Central memory CD4-positive, alpha-beta T cell (primary cell): ENCODE measurements around the gene CADPS.

ENCODE experiments used
- DNase-seq: peaks from one replicate; pipeline ENCODE4 v3.0.0; 2022

CADPS gene

DNA sequence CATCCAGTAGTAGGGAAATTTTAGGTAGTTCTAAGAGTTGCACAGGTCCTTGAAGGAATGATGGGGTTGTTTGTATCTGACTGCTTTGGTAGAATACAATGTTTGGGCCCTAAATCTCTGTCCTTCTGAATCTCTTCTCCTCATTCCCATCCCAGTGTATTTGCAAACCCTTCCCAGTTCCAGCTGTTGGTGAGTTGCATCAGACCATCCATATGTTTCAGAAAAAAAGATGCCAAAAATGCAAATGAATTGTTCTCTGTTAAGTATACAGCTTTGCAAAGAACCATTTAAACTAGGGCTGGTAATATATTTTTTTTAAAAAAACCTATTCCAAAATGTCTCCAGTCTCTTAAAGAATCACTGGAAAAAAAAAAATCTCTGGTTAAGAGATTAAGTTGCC lies 251.0 kb downstream of the CADPS start:
- DNase-seq = no peak

DNA sequence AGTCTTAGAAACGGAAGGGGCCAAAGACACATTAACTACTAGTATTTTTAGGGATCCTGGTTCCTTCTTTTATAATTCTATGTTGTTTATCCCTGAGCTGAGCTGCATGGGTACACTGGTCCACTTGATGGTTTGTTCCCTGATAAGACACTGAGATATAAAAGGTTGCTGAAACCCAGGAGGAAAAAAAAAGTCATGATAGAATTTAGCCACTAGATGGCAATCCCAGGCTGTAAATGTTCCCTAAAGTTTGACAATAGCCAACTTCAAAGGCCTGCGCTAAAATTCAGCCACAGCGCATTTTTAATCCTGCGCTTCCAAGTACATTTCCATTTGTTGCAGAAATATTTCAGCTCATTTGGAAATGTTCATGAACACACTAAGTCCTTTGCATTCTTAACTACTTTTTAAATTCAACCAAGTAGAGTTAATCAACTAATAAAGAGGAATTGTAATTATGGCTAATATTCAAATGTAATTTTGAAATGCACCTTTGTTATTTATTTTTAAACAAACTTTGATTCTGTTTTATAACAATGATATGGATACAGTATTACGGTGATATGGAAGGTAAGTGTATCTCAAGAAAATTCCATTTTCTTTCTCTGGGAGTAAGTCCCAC lies 252.6 kb downstream of the CADPS start:
- DNase-seq = no peak

DNA sequence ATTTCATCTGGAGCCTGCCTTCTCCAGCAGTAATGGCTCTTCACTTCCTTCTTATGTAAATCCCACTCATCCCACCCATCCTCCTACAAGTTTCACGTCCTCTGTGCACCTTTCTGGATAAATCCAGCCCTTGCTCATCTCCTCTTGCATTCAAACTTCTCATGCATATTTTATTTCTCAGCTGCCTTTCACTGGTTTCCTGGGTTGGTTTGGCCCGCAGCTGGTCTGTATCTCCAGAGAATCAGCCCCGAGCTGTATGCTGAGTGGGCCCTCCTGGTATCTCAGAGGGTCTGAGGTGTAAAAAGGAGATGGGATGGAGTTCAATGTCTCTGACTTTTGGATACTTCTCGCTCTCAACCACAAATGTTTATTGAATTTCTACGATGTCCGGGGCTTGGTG lies 253.3 kb downstream of the CADPS start:
- DNase-seq = no peak

DNA sequence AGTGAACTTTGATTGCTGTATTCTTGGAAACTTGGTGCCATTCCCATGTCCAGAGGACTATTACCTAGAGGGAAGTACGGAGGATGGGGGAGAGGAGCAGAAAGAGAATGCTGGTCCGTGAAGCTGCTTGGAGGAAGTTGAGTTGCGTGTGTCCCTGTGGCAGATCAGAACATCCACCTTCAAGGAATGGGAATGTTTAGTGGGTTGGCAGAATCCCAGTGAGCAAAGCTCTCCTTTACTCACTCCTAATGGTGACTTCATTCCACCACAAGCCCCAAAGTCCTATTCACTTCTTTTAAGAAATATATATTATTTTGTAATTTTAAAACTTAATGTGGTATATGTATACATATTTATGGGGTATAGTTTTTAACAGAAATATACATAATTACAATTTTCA lies 254.0 kb downstream of the CADPS start:
- DNase-seq = no peak

DNA sequence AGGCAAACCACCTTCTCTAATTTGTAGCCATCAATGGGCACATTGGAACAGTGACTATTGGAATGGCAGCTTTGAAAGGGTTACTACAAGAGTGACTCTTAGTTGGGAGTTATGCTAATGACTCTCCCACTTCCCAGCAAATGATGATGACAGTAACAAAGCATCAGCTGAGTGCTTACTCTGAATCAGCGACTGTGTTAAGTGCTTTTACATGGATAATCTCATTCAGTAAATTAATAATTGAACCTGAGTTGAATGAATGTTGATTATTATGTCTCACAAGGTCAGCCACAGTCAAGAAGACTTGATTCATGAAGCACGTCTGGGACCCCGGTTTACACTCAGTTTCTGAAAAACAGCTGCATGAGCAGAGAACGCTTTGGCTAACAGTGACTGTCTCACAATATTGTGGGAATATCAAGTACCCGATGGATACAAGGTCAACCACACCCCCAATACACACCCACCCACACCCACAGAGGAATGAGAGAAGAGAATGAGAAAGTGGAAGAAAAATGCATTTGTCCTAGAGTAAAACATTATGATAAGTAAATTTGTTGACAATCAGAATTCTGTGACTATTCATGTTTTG lies 259.9 kb downstream of the CADPS start:
- no peak for DNase-seq

DNA sequence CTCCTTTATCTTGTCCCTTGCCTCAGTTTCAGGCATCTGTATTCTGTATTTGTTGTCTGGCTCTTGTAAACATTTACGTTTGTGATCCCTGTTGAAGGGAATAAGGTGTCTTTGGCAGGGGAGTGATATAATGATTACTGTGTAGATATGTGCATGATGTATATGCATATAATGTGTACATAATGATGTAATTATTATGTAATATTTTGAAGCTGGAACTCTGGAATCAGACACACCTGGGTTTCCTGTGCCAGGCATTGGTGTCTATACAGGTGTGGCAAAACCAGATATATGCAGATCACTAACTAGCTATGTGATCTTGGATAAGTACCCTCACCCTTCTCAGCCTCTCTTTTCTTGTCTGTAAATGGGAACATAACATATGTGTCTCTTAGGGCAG lies 260.7 kb downstream of the CADPS start:
- DNase-seq = no peak

DNA sequence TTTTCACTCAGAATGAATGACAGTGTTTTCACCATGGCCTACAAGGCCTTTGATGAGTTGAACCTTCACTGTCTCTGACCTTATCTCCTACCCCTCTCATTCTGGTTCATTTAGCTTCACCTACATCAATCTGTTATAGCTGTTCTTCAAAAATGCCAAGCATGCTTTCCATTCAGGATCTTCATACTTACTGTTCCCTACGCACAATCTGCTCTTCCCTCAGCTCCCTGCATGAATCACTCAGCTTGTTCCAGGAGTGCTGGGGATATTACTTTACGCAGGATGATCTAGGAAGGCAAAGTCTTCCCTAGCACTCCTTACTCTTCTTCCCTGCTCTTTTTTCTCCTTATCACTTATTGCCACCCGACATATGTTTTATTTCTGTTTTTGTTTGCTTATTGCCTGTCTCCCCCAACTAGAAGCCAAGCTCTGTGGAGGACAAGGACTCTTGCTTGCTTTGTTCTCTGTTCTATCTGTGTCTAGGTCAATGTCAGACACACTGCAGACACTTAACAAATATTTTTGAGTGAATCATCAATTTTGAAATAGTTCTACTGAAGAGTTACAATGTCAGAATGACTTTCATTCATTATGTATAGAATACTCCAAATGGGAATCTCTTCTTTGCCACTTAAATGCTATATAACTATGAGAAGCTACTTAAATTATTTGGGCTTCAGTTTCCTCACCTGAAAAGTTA lies 263.5 kb downstream of the CADPS start:
- no peak for DNase-seq

DNA sequence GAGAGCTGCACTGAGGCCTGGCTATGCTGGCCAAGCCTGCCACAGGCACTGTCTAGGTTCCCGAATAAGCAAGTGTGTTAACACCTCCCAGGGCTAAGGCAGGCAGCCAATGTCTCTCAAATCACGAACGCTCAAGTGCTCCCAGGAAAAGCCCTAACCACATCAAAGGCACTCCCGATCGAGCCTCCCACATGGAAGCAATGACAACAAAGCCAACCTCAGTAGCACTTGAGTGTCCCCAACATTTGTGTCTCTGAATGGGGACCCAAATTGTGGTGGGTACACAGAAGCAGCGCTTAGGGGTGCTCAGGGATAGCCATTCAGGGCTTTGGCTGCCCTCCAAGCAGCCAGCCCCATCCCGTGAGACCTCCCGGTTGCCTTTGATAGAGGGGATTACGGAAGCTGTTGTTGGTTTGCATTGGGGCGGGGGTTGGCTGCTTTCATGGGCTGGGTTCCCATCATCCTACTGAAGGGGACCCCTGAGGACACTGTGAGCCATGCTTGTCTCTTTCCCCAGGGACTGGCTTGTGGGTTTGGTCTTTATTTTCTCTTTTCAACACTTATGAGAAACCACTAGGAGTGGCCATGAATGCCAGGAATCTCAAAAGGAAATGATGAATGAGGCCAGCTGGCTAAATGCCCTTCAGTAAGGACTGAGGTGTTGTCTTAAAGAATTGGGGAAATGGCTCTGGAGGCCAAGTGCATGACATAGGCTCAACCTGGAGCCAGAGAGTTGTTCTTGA lies 267.8 kb downstream of the CADPS start:
- DNase-seq = no peak

DNA sequence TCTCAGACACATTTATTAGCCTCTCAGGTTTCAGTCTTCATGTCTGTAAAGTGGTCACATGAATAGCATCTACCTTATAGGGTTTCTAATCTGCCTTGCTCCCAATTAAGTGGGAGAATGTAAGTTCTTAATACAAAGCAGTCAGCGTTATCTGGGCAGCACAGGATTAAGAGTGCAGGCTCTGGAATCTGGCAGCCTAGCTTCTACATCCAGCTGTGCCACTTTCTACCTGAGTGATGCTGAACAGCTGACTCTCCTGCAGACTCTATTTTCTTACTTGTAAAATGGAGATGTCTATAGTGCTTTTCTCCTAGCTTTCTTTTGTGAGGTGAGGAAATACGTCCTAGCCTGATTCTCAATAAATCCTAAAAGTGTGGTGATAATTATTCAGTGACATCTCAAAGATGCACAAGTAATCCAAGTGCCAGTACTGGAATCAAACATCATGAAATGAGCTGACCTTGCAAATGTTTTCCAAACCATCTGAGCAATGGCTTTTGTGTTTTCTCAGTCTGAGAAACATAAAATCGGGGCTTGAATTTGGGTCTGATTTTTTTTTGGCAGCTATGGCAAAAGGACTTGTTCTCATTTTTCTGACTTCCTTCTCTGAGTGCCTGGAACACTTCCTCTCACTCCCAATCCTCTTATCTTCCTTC lies 269.7 kb downstream of the CADPS start:
- DNase-seq = no peak

DNA sequence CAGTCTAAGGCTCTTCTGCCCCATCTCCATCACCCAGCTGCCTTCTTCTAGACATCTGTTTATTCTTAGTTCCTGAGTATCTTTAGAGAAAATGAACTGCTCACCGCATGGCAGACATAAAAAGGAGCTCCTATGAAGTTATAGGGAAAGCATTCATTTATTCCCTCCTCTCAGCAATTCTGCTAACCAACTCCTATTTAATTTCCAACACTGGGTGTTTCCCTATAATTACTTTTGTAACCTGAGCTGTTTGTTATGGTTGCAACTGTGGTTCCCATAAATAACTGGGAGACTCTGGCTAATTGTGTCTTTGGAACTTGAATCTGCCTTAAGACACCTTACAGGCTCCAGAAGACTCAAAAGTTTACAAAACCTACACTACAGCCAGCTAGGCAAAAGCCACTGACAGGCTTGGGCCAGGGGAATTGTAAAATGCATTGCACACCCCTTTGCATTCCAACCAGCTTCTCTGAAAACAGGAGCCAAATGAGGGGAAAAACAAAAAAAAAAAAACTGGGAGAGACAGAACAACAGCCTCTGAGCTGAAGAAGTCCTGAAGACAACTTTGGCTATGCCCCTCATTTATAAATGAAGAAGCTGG lies 270.4 kb downstream of the CADPS start:
- DNase-seq = no peak

DNA sequence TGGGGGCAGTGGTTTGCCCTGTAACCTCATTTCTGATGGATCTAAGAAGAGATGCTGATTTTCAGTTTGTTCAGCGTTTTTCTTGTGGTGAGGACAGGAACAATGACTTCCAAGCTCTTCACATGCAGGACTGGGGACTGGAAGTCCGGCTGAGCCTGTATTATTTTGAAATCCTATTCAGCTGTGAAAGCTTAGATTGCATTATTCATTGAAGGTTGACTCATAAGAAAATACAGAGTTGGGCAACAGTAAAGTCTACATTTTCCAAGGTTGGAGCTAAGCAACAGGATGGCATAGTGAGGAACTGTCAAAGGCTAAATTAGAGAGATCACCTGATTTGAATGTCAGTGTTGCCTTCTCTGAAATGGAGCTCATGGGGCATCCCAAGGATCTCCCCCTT lies 270.9 kb downstream of the CADPS start:
- DNase-seq = no peak

DNA sequence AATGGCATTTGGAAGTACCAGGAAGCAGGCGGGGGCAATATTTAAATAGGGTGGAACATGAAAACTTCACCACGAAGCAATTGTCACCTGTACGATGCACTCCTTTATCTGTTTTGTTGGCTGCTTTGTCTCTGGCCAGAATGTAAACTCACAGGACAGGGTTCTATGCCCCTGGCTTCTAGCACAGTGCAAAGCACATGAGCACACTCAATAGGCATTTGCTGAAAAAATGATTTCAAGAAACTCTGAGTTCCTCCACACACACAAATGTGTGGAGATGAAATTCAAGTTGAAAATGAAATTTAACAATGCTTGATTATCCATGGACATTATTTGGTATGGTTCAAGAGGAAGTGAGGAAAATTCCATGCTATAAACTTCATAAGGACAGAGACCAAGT lies 272.2 kb downstream of the CADPS start:
- no peak for DNase-seq

DNA sequence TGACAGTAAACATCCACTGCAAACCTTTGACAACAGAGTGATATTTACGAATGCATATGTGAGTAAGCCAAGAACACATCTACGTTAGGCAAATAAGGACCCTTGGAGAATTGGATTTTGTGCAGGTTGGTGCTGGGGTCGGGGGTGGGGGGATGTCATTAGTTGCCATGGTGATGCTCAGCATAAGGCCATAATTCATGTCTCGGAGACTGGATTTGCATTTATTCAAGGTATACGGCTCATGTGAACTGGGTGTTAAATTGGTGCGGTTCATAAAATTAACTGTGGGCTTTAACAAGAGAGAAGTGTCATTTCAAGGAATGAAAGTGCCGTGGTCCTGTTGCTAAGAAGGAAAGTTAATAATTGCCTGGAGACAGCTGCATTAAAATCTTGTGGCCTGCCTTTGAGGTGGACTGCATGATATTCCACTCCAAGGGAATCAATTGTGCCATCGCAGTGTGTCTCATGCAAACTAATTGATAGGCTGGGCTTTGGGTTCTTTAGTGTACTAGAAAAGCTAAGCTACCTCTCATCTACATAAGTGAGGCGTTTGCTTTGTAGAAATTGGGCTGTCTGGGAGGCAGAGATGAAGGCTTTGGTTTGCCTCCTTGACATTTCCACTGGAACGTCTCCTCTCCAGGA lies 273.0 kb downstream of the CADPS start:
- no peak for DNase-seq

DNA sequence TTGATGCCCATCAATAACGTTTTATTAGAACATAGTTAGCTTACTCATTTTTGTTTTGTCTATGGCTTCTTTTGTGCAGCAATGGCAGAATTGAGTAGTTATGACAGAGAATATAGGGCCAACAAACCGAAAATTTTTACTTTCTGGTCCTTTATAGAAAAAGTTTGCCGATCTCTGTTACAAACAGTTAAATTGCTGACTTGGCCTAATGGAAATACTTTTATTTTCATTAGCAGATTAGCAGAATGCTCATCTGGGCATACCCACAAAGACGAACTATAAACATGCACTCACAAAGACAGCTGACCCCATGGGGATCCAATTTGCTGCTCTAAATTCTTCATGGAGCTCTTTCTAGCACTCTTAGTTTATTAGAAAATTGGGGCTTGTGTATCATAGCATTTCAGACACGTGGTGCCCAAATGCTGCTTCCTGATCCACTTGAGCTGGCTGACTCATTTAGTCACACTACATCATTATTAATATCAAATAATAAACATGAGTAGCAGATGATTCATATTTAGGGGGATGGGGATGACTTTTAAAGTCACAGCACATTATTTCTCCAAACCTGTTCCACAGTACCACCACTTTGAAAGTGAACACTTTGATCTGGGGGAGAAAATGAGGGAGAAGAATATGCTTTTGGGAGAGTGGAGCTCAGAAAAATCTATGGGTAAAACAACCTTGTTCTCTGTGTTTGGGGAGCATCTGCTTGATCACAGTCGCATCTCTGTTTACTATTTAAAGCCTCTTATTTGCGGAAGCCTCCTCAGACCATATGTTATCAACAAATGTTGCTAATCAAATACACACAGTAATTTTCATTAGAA lies 273.8 kb downstream of the CADPS start:
- no peak for DNase-seq

DNA sequence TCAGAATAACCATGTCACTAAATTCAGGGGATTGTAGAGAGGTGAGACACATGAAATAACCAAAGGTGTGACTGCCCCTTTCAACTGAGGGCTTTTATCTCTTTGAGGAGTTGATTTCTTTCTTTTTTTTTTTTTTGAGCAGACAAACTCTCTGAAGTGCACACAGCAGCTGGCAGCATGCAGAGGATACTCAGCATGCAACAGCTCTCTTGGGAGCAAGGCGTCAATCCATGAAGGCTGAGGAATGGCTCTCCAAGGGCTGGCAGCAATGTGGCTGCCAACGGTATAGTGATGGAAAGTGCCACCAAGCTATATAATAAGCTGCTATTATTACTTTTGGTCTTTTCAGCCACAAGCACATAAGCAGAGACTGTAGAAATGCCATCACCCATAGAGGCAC lies 275.2 kb downstream of the CADPS start:
- no peak for DNase-seq

DNA sequence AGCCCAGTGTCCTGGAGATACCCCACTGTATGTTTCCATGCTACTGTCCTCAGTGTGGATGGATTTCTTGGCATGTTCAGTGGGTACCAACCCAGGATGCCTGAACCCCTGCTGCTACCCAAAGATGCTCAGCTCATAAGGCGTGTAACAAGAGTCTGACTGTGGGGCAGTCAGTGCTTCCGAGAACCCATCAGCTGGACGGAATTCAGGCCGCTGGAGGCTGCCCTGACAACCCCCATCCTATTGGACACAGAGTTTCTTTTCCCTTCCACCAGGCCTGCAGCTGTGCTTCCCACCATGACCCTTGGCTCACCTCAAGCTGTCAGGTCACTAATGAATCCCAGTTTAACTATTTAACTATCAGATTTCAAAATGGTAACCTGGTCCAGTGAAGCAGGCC lies 277.7 kb downstream of the CADPS start:
- no peak for DNase-seq

DNA sequence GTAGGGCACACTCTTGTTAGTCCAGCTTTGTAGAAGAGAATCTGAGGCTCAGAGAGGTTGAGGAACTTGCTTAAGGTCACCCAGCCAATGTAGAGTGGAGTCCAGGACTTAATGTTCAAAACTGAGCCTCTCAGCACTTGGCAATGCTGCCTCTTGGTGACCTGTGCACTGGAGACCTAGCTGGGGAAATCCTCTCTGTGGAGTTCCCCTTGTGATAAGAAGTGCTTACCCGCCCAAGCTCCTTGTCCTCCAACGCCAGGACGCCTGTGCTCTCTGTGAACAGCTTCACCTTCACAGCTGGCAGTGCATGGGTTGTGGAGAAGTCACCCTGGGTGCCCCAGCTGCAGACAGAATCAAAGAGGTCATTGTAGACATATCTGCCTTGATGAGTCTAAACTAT lies 282.8 kb downstream of the CADPS start:
- DNase-seq = no peak

DNA sequence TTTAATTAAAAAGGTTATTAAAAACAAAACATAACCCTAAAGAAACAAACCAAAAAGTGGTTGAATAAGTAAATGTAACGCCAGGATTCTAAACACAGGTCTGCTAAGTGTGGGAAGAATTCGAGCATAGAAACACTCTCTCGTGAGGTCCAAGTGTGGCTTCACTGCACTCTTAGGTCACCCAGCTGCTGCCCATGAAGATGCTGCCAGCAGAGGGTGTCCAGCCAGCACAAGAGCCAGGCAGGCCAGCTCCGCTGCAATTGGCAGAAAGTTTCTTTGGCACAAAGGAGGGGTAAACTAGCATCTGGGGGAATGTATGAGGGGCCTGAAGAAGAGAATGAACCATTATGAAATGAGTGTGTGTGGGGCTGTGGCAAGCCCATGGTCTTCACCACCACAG lies 286.1 kb downstream of the CADPS start:
- no peak for DNase-seq

DNA sequence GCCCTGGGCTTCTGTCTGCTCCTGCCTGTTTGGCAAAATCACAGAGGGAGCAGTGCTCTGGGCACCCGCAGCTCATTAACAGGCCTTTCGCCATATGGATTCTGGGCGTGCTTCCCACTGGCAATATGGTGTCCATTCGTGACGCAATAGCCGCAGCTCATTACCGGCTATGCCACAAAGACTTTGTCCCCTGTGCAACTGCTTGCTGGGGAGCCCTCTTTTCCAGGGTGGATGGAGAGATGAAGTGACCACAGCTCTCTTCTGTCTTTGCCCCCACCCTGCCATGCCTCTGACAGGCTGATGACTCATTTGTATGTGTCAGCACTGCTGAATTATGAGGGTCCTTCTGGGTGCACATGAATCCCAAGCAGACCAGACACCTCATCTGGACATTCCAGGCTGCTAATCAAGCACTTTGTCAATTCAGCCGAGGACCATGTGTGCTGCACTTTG lies 287.6 kb downstream of the CADPS start:
- no peak for DNase-seq

DNA sequence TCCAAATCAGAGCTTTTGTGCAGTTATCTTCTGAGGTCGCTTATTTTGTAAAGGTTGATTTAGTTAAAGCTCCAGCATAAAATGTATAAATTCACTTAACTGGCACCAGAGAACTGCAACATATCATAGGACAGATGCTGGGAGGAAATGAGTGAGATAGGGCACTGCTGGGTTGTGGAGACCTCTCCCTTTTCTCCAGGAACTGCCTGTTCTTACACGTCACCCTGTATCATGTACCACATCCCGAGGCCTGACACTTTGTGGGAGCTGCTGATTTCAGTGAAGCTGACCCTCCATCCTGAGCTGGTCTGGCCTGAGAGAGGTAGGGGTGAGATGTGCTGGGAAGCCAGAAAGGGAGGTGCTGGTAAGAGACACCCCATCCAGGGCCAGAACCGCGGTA lies 288.0 kb downstream of the CADPS start:
- DNase-seq = no peak

DNA sequence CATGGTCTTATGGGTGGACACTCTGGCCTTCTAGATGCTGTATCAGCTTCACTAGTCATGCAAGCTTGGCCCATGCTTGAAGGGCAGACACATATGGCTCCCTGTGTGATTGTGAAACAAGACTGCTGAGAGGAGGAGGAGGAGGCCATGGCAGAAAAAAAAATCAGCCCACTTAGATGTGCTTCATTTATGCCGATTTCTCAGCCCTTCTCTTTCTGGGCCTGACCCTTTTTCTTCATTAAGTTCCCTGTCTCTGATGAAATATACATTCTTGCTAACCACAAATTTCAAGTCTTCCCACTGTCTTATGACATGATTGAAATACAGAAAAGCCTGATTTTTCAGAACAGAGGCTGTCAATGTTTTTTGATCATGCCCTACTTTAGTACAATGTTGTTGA lies 288.9 kb downstream of the CADPS start:
- DNase-seq = no peak
